Heart left ventricle (tissue), 13 donors: Measurements from ENCODE around the gene ZEB2.

Source experiments
- CTCF ChIP-seq, 12 donors: fragments of 200-600 bp; sonication (generic) in 4 of 12; IDR thresholded peaks; one replicate each; pipeline versions ENCODE4 v1.5.0 to v1.8.0; 2018 to 2022; ENCODE audit warnings: antibody characterized with exemption in 12 of 12, mild to moderate bottlenecking in 5 of 12
- POLR2A ChIP-seq, 2 donors: fragments of 450-650 bp; IDR thresholded peaks; one replicate each; pipeline ENCODE4 v1.6.1; 2017; ENCODE audit warnings: antibody characterized with exemption in 2 of 2, mild to moderate bottlenecking in 2 of 2, moderate library complexity in 2 of 2
- donor health status: ischemic (EF 13 %, LVEDD 7.1; RV severe dilation, severe dysfunction).
- donor health status: DM: no; HTN: yes; CAD: no.
- donor health status: DM: no; HTN: no; CAD: no.
- donor health status: ischemic (EF 25% LVEDD 6.9; RV normal size, moderate dysfunction).
- donor health status: ischemic (EF 25% LVEDD 5.7; RV mildly dilated, moderate dysfunction).
- donor health status: ischemic (EF 35%, LVEDD 5.7; RV mildly dilated, moderate dysfunction).
- donor health status: nonischemic (EF 11% LVEDD 7.7; RV severe dilation, severe dysfunction).
- donor health status: DM: yes; HTN: yes; CAD: no.
- donor health status: PGD.
- donor health status: ischemic (EF 29% LVEDD 5.4; RV normal size, mild dysfunction).
- donor health status: nonischemic (EF 23%, LVEDD 6.1; RV moderate dilation, normal function).

GRCh38 chr2:144354953-144355352 is 165.0 kb downstream of the ZEB2 start:
- TF ChIP-seq CTCF (IDR thresholded peaks at IDR 0.05) (no peak), POLR2A (IDR thresholded peaks at IDR 0.05) (no peak)
